Body of pancreas (tissue), 4 donors: ENCODE results near the gene TLN1.

Experiments used
- POLR2A ChIP-seq, 3 donors: fragments of 450-650 bp; IDR thresholded peaks; one replicate each; pipeline ENCODE4 v1.6.1; 2016; ENCODE audit warnings: antibody characterized with exemption in 3 of 3, mild to moderate bottlenecking in 2 of 3
- TF ChIP-seq, protein P1 (sequence below), 7 experiments: fragments of 450-650 bp in 4 of 7; fragments of 200-600 bp in 3 of 7; sonication (generic) in 3 of 7; IDR thresholded peaks; one replicate each; pipeline ENCODE4 v1.5.1; 2016 to 2019; ENCODE audit warnings: antibody characterized with exemption in 7 of 7

DNA sequence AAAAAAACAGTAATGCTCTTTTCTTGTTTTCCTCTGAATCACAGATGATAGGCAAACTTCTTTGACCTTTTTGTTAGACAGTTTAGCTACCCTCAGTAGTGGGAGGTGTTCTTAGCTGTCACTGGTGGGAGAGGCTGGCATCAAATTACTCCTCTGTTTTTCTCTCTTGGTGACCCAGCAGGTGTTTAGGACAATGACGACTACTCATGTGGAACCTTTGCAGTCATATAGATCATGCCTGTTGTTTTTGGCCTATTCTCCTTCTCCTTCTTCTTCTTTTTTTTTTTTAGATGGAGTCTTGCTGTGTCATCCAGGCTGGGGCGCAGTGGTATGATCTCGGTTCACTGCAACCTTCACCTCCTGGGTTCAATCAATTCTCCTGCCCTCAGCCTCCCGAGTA is 44.0 kb upstream of the TLN1 start:
- TF ChIP-seq, protein P1, sequence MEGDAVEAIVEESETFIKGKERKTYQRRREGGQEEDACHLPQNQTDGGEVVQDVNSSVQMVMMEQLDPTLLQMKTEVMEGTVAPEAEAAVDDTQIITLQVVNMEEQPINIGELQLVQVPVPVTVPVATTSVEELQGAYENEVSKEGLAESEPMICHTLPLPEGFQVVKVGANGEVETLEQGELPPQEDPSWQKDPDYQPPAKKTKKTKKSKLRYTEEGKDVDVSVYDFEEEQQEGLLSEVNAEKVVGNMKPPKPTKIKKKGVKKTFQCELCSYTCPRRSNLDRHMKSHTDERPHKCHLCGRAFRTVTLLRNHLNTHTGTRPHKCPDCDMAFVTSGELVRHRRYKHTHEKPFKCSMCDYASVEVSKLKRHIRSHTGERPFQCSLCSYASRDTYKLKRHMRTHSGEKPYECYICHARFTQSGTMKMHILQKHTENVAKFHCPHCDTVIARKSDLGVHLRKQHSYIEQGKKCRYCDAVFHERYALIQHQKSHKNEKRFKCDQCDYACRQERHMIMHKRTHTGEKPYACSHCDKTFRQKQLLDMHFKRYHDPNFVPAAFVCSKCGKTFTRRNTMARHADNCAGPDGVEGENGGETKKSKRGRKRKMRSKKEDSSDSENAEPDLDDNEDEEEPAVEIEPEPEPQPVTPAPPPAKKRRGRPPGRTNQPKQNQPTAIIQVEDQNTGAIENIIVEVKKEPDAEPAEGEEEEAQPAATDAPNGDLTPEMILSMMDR (IDR thresholded peaks at IDR 0.05), result no peak
- TF ChIP-seq POLR2A (IDR thresholded peaks at IDR 0.05), result no peak
